ENCODE results near the gene BCL11B. TPM values are rescaled to one million over a fixed set of nuclear protein-coding genes. Genes with fewer than 3 reads are reported as not detected.

BCL11B gene
- total RNA-seq, 1 donor from 2014 or later: 2.3 TPM

DNA sequence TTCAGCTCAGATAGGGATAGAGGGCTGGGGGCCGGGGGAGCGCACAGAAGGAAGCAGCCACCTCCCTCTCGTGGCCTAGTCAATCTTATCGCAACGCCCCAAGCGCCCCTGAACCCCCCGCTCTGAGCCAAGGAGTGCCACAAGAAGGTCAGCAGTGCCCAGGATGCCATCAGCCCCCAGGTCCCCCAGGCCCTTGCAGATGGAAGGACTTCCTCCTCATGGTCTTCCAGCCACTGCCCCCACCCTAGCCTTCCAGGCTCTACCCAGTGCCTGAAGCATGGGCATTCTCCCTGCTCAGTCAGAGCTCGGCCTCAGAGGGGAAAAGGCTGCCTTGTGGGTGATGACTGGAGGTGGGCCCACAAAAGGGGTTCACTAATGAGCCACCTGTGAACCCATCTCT, 68.2 kb downstream of the BCL11B start:
- Mint-ChIP-seq H3K27me3 (peaks cover 3% of the 10 kb centered on the region), H3K4me3 (ENCODE audit: low read depth) (no peak overlapping the region), H3K9me3 (ENCODE audit: low read depth) (no peaks in the 10 kb centered on the region), H3K36me3 (ENCODE audit: insufficient read depth) (peaks cover 4% of the 10 kb centered on the region), H3K4me1 (ENCODE audit: low read depth) (no peaks in the 10 kb centered on the region), H3K27ac (no peak overlapping the region)
- TF ChIP-seq, protein P1, sequence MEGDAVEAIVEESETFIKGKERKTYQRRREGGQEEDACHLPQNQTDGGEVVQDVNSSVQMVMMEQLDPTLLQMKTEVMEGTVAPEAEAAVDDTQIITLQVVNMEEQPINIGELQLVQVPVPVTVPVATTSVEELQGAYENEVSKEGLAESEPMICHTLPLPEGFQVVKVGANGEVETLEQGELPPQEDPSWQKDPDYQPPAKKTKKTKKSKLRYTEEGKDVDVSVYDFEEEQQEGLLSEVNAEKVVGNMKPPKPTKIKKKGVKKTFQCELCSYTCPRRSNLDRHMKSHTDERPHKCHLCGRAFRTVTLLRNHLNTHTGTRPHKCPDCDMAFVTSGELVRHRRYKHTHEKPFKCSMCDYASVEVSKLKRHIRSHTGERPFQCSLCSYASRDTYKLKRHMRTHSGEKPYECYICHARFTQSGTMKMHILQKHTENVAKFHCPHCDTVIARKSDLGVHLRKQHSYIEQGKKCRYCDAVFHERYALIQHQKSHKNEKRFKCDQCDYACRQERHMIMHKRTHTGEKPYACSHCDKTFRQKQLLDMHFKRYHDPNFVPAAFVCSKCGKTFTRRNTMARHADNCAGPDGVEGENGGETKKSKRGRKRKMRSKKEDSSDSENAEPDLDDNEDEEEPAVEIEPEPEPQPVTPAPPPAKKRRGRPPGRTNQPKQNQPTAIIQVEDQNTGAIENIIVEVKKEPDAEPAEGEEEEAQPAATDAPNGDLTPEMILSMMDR (IDR thresholded peaks at IDR 0.05; ENCODE audit: unreplicated experiment): no peak
- no peak for DNase-seq (ENCODE audit: low spot score, unreplicated experiment)

DNA sequence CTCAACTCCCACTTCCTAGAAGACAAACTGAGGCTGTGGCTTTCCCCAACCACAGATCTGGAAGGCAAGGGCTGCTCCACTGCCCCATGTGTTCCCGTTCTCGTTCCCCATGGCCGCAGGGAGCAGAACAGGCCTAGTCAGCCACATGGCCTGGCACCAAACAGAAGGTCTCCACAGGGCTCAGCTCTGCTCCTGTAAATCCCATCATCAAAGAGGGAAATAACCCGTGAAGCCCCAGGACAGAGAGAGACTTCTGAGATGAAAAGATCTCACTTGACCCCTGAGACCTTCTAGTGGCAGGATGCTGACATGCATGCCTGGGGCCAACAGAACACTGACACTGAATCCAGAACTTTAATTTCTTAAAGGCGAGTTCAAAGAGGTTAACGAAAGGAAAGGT, 68.9 kb downstream of the BCL11B start:
- H3K36me3 Mint-ChIP-seq (ENCODE audit: insufficient read depth): peaks cover 4% of the 10 kb centered on the region
- H3K4me3 Mint-ChIP-seq (ENCODE audit: low read depth): no peak overlapping the region
- no peaks in the 10 kb centered on the region for H3K4me1 Mint-ChIP-seq (ENCODE audit: low read depth)
- no peak overlapping the region for H3K27ac Mint-ChIP-seq
- TF ChIP-seq, protein P1 (IDR thresholded peaks at IDR 0.05; ENCODE audit: unreplicated experiment): no peak
- H3K27me3 Mint-ChIP-seq: no peaks in the 10 kb centered on the region
- no peaks in the 10 kb centered on the region for H3K9me3 Mint-ChIP-seq (ENCODE audit: low read depth)
- DNase-seq (ENCODE audit: low spot score, unreplicated experiment): no peak

DNA sequence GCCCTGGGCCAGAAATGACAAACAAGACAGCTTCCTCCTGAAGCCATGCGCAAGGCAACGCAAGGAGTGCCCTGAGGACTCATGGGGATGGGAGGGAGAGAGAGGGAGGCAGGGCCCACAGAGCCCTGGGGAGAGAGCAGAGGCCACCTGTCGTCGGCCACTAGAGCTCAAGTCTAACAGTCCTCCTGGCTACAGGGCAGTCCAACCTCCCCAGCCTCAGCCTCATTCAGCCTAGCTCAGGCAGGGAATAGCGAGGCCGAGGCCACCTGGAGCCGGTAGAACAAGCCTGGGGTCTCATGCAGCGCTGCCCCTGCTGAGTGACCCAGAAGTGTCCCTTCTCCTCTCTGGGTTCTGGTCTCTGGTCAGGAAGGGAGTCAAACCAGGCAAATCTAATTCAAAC, 69.5 kb downstream of the BCL11B start:
- peaks cover 2% of the 10 kb centered on the region for H3K27me3 Mint-ChIP-seq
- TF ChIP-seq, protein P1 (IDR thresholded peaks at IDR 0.05; ENCODE audit: unreplicated experiment): no peak
- no peaks in the 10 kb centered on the region for H3K9me3 Mint-ChIP-seq (ENCODE audit: low read depth)
- no peak for DNase-seq (ENCODE audit: low spot score, unreplicated experiment)
- no peak overlapping the region for H3K27ac Mint-ChIP-seq
- H3K4me3 Mint-ChIP-seq (ENCODE audit: low read depth): no peak overlapping the region
- H3K4me1 Mint-ChIP-seq (ENCODE audit: low read depth): no peaks in the 10 kb centered on the region
- peaks cover 4% of the 10 kb centered on the region for H3K36me3 Mint-ChIP-seq (ENCODE audit: insufficient read depth)

DNA sequence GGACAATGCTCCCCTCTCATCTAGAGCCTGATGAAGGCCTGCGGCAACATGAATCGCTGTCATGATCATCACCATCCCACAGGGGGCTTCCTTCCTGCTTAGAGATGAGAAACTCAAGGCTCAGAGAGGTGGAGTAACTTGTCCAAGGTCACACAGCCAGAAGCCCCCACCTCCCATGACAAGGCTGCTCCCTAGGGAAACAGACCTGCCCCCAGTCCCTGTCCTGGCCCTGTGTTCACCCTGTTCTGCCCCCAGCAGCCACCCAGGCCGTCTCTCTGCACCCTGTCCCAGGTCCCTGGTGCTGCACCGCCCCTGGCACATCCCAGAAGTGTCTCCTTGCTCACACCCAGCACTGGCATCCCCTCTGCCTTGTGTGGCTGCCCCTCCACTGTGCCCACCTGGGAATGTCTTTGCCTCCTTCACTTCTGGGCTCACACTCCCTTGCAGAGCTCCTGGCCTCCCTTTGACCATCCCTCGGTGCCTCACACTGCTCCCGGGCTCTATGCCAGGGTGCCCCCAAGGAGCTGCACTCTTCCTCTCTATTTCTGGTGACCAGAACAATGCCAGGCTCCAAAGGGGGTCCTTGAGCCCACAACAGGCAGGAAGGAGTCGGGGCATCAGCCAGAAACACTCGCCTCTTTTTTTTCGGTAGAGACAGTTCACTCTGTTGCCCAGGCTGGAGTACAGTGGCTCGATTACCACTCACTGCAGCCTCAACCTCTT, 70.5 kb downstream of the BCL11B start:
- DNase-seq (ENCODE audit: low spot score, unreplicated experiment): no peak

DNA sequence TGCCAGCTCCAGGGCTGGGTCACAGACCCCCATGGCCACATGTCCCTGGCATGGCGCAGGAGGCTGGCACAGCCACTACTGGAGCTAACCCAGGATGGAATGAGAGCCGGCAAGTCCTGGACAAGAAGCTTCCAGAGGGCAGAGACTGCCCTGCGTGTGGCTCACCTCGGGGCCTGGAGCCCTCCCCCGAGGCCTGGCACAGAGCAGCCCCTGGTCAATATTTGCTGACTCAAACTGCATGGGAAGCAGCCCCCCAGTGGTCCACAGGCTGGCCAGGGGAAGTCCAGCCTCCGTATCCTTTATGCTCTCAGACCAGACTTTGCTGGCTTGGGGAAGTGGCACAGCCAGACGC, 71.4 kb downstream of the BCL11B start:
- H3K4me1 Mint-ChIP-seq (ENCODE audit: low read depth): peaks cover 1% of the 10 kb centered on the region
- no peak overlapping the region for H3K27ac Mint-ChIP-seq
- peaks cover 2% of the 10 kb centered on the region for H3K36me3 Mint-ChIP-seq (ENCODE audit: insufficient read depth)
- no peak overlapping the region for H3K4me3 Mint-ChIP-seq (ENCODE audit: low read depth)
- DNase-seq (ENCODE audit: low spot score, unreplicated experiment): no peak
- peaks cover 4% of the 10 kb centered on the region for H3K27me3 Mint-ChIP-seq
- no peaks in the 10 kb centered on the region for H3K9me3 Mint-ChIP-seq (ENCODE audit: low read depth)
- TF ChIP-seq, protein P1 (IDR thresholded peaks at IDR 0.05; ENCODE audit: unreplicated experiment): no peak

More for the DNA sequence above, 70.5 kb downstream of the BCL11B start:
- TF ChIP-seq, protein P1 (IDR thresholded peaks at IDR 0.05; ENCODE audit: unreplicated experiment): no peak
- no peaks in the 10 kb centered on the region for H3K4me1 Mint-ChIP-seq (ENCODE audit: low read depth)
- H3K27ac Mint-ChIP-seq: no peak overlapping the region
- H3K36me3 Mint-ChIP-seq (ENCODE audit: insufficient read depth): peaks cover 4% of the 10 kb centered on the region
- peaks cover 4% of the 10 kb centered on the region for H3K27me3 Mint-ChIP-seq
- H3K4me3 Mint-ChIP-seq (ENCODE audit: low read depth): no peak overlapping the region
- H3K9me3 Mint-ChIP-seq (ENCODE audit: low read depth): no peaks in the 10 kb centered on the region
